K562 (cell line): ENCODE measurements around the gene HCN1. TPM values are rescaled to one million over a fixed set of nuclear protein-coding genes. Genes with fewer than 3 reads are reported as not detected.

Experiments
- ATAC-seq: fragments of 200-7000 bp; cut with Tn5 transposase; 3 replicates; pipeline ENCODE4 v1.9.1; 2020; ENCODE audit warnings: moderate library complexity
- BruUV-seq: library from RNA; stranded (reverse); fragments of 400-500 nt; replicated peaks from 2 replicates; lab custom pipeline; 2021; lab: Mats Ljungman, UMichigan
- CTCF ChIA-PET: fragments of 300-600 bp; formaldehyde crosslinking; extraction: SDS; loops from one replicate; lab custom pipeline; 2021; ENCODE audit warnings: low intra/inter-chr PET ratio; lab: Yijun Ruan, JAX
- POLR2A ChIA-PET: fragments of 300-600, 350-650 bp; sonication (Branson Sonifier 250); formaldehyde crosslinking; extraction: SDS; loops from one replicate; lab custom pipeline; 2021; ENCODE audit warnings: antibody characterized with exemption, inconsistent platforms; lab: Yijun Ruan, JAX
- DNase-seq, 4 experiments: peaks; one replicate each; pipeline versions ENCODE4 v3.0.0 to v3.0.0-alpha.2; 2011 to 2018; ENCODE audit warnings: low spot score in 3 of 4, mixed read lengths in 3 of 4; ENCODE audit errors: extremely low read depth in 1 of 4
- FAIRE-seq: peaks from 2 replicates; lab custom pipeline; 2011; peaks lifted over from hg19 to GRCh38; lab: Jason Lieb, UNC
- H2AFZ ChIP-seq: 2 replicates; pipeline ENCODE4 v1.6.0; 2011; ENCODE audit warnings: low read depth, low read length, control low read depth, inconsistent platforms
- H3K27ac ChIP-seq: fragments of 200-600 bp; 3 replicates; pipeline ENCODE4 v1.8.0; 2011; ENCODE audit warnings: low read depth, mild to moderate bottlenecking, control low read depth, inconsistent platforms, low read length, moderate library complexity, mixed read lengths; ENCODE audit errors: extremely low read depth
- H3K27me3 ChIP-seq, 2 experiments: fragments of 300-600 bp in 1 of 2; 2 replicates in 1 of 2; 3 replicates in 1 of 2; pipeline versions ENCODE4 v1.6.0 to v1.8.0; 2011; ENCODE audit warnings: inconsistent platforms in 2 of 2, low read length in 2 of 2, mild to moderate bottlenecking in 1 of 2, mixed read lengths in 1 of 2, moderate library complexity in 1 of 2; ENCODE audit not compliant: control insufficient read depth in 2 of 2, insufficient read depth in 2 of 2
- H3K36me3 ChIP-seq: fragments of 300-600 bp; 3 replicates; pipeline ENCODE4 v1.8.0; 2011; ENCODE audit warnings: mild to moderate bottlenecking, low read length, inconsistent platforms; ENCODE audit not compliant: control insufficient read depth, insufficient read depth
- H3K4me1 ChIP-seq, 2 experiments: fragments of 200-600 bp in 1 of 2; replicated peaks in 1 of 2; 2 replicates in 1 of 2; 3 replicates in 1 of 2; pipeline versions ENCODE4 v1.5.1 to v1.8.0; 2011; ENCODE audit warnings: inconsistent platforms in 2 of 2, low read length in 2 of 2, mild to moderate bottlenecking in 1 of 2, mixed read lengths in 1 of 2, moderate library complexity in 1 of 2; ENCODE audit not compliant: control insufficient read depth in 2 of 2, insufficient read depth in 2 of 2
- H3K4me2 ChIP-seq: 2 replicates; pipeline ENCODE4 v1.6.1; 2011; ENCODE audit warnings: low read length, control low read depth, inconsistent platforms, mixed read lengths; ENCODE audit not compliant: insufficient read depth
- H3K4me3 ChIP-seq: fragments of 200-600 bp; sonication (generic), shearing (Covaris generic); 2 replicates; pipeline ENCODE4 v1.5.1; 2016; ENCODE audit warnings: control low read depth, inconsistent platforms
- H3K79me2 ChIP-seq: fragments of 200-600 bp; 3 replicates; pipeline ENCODE4 v1.8.0; 2011; ENCODE audit warnings: low read length, inconsistent platforms; ENCODE audit not compliant: control insufficient read depth, insufficient read depth
- H3K9ac ChIP-seq, 2 experiments: 2 replicates each; pipeline versions ENCODE4 v1.6.0 to v1.6.1; 2011; ENCODE audit warnings: low read depth in 2 of 2, low read length in 2 of 2, control low read depth in 1 of 2, inconsistent platforms in 1 of 2, mild to moderate bottlenecking in 1 of 2, mixed read lengths in 1 of 2; ENCODE audit not compliant: insufficient read depth in 1 of 2
- H3K9me1 ChIP-seq: one replicate; pipeline ENCODE4 v1.6.0; 2011; ENCODE audit warnings: inconsistent platforms, mild to moderate bottlenecking, low read length, moderate library complexity; ENCODE audit not compliant: control insufficient read depth, insufficient read depth
- H3K9me3 ChIP-seq: replicated peaks from 2 replicates; pipeline ENCODE4 v1.5.1; 2011; ENCODE audit warnings: low read depth, low read length, inconsistent platforms; ENCODE audit not compliant: control insufficient read depth, insufficient read depth
- H4K20me1 ChIP-seq: replicated peaks from 2 replicates; pipeline ENCODE4 v1.6.1; 2011; ENCODE audit warnings: low read length, inconsistent platforms, mixed read lengths; ENCODE audit not compliant: control insufficient read depth, insufficient read depth
- CBX5 ChIP-seq: IDR thresholded peaks from 2 replicates; pipeline ENCODE4 v1.6.1; 2014; ENCODE audit warnings: low read depth, borderline replicate concordance
- CREB1 ChIP-seq, 2 experiments: sonication (generic) in 1 of 2; formaldehyde crosslinking in 1 of 2; IDR thresholded peaks; 2 replicates each; pipeline versions ENCODE4 v1.6.1 to v1.8.0; 2012 to 2022; ENCODE audit warnings: inconsistent platforms in 1 of 2, mild to moderate bottlenecking in 1 of 2, missing genetic modification reagents in 1 of 2, moderate library complexity in 1 of 2
- DPF2 ChIP-seq: fragments of 450-650 bp; IDR thresholded peaks from 2 replicates; pipeline ENCODE4 v1.6.1; 2016
- POLR2AphosphoS2 ChIP-seq: IDR thresholded peaks from 2 replicates; pipeline ENCODE4 v1.6.1; 2012; ENCODE audit warnings: low read length, improper control_type of control experiment
- SPI1 ChIP-seq: IDR thresholded peaks from 2 replicates; pipeline ENCODE4 v1.6.1; 2011; ENCODE audit warnings: low read depth, low read length, control low read depth, borderline replicate concordance
- SRSF1 ChIP-seq: fragments of 200-400 bp; formaldehyde crosslinking; IDR thresholded peaks from 2 replicates; pipeline ENCODE4 v1.6.1; 2017; ENCODE audit warnings: mild to moderate bottlenecking, low read depth, low read length, moderate library complexity
- TAF9B ChIP-seq: fragments of 450-650 bp; IDR thresholded peaks from 2 replicates; pipeline ENCODE4 v1.6.1; 2018; ENCODE audit warnings: mild to moderate bottlenecking; ENCODE audit not compliant: partially characterized antibody
- WGBS: fragments of 100-300 bp; shearing (Covaris generic); methylation state at CpG from one replicate; pipeline ENCODE4 v1.1.6; 2016; ENCODE audit warnings: low coverage, mixed read lengths; ENCODE audit not compliant: insufficient coverage; ENCODE audit errors: missing lambda C conversion rate; 5-methylcytosine and 5-hydroxymethylcytosine counted together
- in situ Hi-C: fragments of 300-500 bp; cut with MboI; formaldehyde crosslinking; loops from 4 replicates; pipeline ENCODE4 v1.15.0; 2018; ENCODE audit warnings: inconsistent platforms, mixed read lengths
- intact Hi-C: fragments of 100-400 bp; cut with micrococcal nuclease; formaldehyde crosslinking; loops from 2 replicates; pipeline ENCODE4 v1.14.2; 2022
- polyA plus RNA-seq, 8 experiments: library from polyadenylated mRNA; depleted of rRNA in 4 of 8; stranded (reverse) in 5 of 8; unstranded in 3 of 8; fragments of >200 nt; fragmentation: Nextera tagmentation in 2 of 8; fragmentation: Illumina TruSeq in 1 of 8; extraction: Ambion mirVana in 2 of 8; extraction: Trizol in 1 of 8; gene quantifications; 2 replicates each; pipeline versions ENCODE4 v1.2.1 to v1.2.3, GENCODE V29; 2011 to 2014; ENCODE audit warnings: inconsistent platforms in 1 of 8, missing spikeins in 1 of 8
- total RNA-seq, 7 experiments: library from RNA; depleted of rRNA in 6 of 7; stranded (reverse); fragments of >200 nt in 6 of 7; fragmentation: Illumina TruSeq in 2 of 7; extraction: Trizol in 2 of 7; gene quantifications; 2 replicates each; pipeline versions ENCODE4 v1.2.1 to v1.2.3, GENCODE V29; 2011 to 2021; ENCODE audit warnings: low replicate concordance in 1 of 7
- TF ChIP-seq, protein P1 (sequence below): fragments of 450-650 bp; formaldehyde crosslinking; IDR thresholded peaks from 2 replicates; pipeline ENCODE4 v1.4.0; 2020; ENCODE audit warnings: mild to moderate bottlenecking, moderate library complexity
- TF ChIP-seq, protein P2 (sequence below): fragments of 150-350 bp; conservative IDR thresholded peaks from 2 replicates; pipeline ENCODE4 v1.6.1; 2014; ENCODE audit warnings: low read length

HCN1 gene
- total and polyA plus RNA-seq, 9 of the 15 experiments (the other 6 are each of a cell fraction or from before 2014, with no cell fraction given) = not detected

DNA sequence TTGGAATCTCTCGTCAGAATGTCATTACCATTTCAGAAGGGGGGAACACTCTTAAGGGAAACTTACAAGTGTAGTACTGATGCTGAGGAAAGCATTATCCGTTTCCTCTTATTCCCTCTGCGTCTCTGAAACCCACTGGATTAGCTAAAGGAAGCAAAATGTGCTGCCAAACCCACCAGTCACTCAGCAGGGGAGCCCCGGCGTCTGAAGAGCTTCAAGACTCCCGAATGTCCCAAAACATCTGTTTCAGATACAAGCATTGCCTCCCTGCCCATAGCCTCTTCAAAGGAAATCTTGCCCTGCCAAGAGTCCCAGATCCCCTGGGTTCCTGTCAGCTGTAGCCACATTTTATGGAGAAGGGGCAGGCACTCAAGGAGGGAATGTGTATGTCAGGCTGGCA lies 1.0 kb upstream of the HCN1 start (continued):
- TF ChIP-seq POLR2AphosphoS2 = no peak

DNA sequence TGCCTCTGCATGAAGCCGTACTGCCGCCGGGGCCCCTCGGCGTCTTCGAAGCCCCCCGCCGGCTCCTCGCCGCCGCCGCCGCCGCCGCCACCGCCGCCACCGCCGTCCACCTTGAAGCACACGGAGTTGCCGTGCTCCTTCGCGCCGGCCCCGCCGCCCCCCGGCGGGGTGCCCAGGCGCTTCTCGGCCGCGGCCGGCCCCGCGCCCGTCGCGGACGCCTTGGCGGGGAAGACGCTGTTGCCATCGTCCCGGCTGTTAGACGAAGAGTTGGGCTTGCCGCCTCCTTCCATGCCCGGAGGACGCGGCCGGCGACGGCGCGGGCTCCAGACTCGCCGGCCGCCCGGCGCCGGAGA lies 400 bp downstream of the HCN1 start:
- Histone ChIP-seq H3K27me3 (no peaks in the 10 kb centered on the region), H3K9ac (no peak overlapping the region), H3K4me2 (no peak overlapping the region), H3K4me1 (no peaks in the 10 kb centered on the region), H4K20me1 (no peaks in the 10 kb centered on the region), H2AFZ (no peak overlapping the region), H3K9me1 (no peaks in the 10 kb centered on the region), H3K4me3 (no peak overlapping the region), H3K79me2 (no peaks in the 10 kb centered on the region), H3K9me3 (no peaks in the 10 kb centered on the region), H3K36me3 (no peaks in the 10 kb centered on the region), H3K27ac (no peak overlapping the region)
- TF ChIP-seq, protein P1, sequence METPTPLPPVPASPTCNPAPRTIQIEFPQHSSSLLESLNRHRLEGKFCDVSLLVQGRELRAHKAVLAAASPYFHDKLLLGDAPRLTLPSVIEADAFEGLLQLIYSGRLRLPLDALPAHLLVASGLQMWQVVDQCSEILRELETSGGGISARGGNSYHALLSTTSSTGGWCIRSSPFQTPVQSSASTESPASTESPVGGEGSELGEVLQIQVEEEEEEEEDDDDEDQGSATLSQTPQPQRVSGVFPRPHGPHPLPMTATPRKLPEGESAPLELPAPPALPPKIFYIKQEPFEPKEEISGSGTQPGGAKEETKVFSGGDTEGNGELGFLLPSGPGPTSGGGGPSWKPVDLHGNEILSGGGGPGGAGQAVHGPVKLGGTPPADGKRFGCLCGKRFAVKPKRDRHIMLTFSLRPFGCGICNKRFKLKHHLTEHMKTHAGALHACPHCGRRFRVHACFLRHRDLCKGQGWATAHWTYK = no peak
- TF ChIP-seq SRSF1 (no peak), TAF9B (no peak), DPF2 (no peak), CBX5 (no peak), CREB1 (IDR thresholded peaks at IDR 0.05) (no peak), CREB1 (CRISPR knock-in tag; IDR thresholded peaks at IDR 0.05) (no peak), SPI1 (no peak)
- TF ChIP-seq, protein P2, sequence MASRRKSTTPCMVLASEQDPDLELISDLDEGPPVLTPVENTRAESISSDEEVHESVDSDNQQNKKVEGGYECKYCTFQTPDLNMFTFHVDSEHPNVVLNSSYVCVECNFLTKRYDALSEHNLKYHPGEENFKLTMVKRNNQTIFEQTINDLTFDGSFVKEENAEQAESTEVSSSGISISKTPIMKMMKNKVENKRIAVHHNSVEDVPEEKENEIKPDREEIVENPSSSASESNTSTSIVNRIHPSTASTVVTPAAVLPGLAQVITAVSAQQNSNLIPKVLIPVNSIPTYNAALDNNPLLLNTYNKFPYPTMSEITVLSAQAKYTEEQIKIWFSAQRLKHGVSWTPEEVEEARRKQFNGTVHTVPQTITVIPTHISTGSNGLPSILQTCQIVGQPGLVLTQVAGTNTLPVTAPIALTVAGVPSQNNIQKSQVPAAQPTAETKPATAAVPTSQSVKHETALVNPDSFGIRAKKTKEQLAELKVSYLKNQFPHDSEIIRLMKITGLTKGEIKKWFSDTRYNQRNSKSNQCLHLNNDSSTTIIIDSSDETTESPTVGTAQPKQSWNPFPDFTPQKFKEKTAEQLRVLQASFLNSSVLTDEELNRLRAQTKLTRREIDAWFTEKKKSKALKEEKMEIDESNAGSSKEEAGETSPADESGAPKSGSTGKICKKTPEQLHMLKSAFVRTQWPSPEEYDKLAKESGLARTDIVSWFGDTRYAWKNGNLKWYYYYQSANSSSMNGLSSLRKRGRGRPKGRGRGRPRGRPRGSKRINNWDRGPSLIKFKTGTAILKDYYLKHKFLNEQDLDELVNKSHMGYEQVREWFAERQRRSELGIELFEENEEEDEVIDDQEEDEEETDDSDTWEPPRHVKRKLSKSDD = no peak
- CTCF ChIA-PET = no interaction called here
- in situ Hi-C loops (no loop called here), intact Hi-C loops (no loop called here)
- FAIRE-seq (no peak), ATAC-seq (no peak), DNase-seq (no peak)
- POLR2A ChIA-PET = no interaction called here
- no TSS peak for BruUV-seq
- WGBS = 0% methylated on average over 3 of the region's 59 CpGs
